HG03342 (cell line): ENCODE measurements around the gene CNDP2.
"Not testable (repeated sequence)": the region's sequence is repeated elsewhere in the genome, so short reads cannot be mapped to it uniquely, and the experiment has no call there.

Experiments
- ATAC-seq: cut with Tn5 transposase; IDR thresholded peaks from one replicate; pipeline ENCODE4 v1.9.1; 2021; ENCODE audit warnings: mild to moderate bottlenecking, moderate library complexity; ENCODE audit not compliant: unreplicated experiment

CNDP2 gene

DNA sequence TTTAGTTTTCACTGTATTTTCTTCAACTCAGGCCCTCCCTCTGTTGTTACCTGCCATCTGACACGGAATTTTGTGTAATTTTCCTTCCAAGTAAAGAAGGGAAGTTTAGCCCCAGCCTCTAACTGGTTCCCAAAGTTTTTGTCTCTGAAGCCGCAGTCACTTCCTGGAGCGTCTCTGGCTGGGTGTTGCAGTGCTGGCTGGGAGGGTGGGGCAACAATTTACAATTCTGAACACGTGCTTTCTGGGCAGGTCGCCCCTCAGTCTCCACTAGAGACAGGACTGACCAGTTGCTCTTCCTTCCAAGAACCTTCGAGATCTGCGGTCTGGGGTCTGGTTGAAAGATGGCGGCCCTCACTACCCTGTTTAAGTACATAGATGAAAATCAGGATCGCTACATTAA lies 3.5 kb downstream of the CNDP2 start:
- ATAC-seq, result peak; percentile 44

DNA sequence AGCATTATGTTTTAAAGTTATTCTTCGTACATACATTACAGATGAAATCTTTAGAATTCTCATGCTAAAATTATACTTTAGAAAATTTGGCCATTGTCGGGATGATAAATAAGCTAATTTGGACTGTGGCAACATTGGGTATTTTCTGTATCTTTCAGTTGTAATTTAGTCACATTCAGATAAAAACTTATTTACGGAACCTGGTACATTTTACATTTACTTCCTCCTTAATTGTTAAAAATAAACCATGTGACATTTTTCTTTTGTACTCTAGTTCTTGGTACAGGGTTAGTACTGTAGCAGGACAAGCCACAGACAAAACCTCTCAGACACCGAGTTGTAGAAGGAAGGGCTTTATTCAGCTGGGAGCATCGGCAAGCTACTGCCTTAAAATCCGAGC lies 4.2 kb downstream of the CNDP2 start:
- no peak for ATAC-seq

DNA sequence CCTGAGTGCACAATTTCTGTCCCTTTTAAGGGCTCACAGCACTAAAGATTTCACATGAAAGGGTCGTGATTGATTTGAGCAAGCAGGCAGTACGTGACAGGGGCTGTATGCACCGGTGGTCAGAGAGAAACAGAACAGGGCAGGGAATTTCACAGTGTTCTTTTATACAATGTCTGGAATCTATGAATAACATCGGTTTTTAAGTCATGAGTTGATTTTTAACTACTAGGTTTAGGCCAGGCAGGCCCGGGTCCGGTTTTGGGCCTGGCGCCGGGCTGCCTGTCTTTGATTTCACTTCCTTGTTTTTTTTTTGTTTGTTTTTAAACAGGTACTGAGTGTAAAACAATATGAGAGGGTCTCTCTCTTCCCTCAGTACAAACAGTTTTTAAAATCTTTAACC lies 4.6 kb downstream of the CNDP2 start:
- ATAC-seq, result not testable (repeated sequence)

DNA sequence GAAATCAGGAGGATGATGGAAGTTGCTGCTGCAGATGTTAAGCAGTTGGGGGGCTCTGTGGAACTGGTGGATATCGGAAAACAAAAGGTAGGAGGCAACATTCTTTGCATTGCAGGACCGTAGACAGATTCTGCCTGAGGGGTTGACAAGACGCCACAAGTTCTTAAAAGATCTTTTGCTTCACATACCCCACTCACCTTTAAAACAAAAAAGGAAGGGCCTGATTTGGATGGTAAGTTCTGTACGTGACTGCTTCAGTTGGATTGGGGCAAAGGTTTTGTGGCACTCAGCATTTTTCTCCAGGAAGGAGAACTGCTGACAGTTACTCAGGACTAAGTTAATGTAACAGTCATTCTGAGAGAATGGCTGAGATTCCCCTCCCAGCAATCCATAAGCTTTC lies 5.2 kb downstream of the CNDP2 start:
- ATAC-seq, result no peak

DNA sequence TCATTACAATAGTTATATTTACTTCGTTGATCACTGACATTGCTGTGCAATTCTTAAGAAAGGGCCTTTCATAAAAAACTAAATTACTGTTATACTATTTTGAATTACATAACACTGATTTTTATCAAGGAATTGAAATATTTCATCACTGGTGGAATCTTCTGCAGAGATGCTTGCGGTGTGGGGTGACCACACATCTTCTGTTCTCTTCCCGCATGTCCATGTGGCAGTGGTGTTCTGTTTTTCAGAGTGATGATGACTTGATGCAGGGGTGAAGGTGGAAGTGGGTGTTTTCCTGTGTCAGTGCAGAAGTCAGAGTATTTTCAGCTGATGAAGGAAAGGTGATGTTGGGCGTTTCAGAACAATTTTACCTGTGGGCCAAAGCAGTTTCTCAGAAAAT lies 7.0 kb downstream of the CNDP2 start:
- no peak for ATAC-seq

DNA sequence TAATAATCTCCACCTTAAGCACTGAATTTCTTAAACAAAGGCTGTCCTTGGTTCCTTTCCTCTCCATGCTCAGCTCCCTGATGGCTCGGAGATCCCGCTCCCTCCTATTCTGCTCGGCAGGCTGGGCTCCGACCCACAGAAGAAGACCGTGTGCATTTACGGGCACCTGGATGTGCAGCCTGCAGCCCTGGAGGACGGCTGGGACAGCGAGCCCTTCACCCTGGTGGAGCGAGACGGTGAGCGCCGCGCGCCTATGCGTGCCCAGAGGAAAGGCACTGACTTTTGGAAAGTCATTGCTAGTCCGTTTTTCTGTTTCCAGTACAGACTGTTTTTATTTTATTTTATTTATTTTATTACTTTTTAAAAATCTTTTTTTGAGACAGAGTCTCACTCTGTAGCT lies 9.6 kb downstream of the CNDP2 start:
- no peak for ATAC-seq

DNA sequence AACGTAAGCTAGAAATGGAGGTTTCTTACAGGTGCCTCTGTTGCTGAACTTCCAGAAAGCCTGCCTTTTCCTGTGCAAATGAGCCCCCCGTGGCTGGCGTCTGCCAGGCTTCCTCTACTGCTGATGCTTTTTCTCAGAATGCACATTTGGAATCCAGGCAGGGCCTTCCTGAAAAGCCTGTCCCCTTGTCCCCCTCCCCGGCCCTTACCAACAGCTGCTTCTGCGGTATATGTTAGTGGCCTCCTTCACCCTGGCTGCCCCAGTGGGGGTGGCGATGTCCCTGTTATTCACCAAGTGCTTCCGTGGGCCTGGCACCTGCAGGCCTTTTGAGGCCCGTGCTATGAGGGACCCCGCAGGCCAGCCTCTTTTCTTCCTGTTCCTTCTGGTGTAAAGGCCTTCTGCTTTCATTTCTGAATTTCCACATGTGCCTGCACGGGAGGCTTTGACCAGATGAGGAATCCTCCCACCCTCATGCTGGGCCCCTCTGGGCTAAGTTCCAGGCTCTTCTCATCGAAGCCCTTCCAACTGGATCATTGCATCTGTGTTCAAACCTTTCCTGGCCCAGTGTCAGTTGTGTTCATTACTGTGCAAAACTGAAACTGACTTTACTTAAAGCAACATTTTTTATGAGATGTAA lies 10.4 kb downstream of the CNDP2 start:
- no peak for ATAC-seq

DNA sequence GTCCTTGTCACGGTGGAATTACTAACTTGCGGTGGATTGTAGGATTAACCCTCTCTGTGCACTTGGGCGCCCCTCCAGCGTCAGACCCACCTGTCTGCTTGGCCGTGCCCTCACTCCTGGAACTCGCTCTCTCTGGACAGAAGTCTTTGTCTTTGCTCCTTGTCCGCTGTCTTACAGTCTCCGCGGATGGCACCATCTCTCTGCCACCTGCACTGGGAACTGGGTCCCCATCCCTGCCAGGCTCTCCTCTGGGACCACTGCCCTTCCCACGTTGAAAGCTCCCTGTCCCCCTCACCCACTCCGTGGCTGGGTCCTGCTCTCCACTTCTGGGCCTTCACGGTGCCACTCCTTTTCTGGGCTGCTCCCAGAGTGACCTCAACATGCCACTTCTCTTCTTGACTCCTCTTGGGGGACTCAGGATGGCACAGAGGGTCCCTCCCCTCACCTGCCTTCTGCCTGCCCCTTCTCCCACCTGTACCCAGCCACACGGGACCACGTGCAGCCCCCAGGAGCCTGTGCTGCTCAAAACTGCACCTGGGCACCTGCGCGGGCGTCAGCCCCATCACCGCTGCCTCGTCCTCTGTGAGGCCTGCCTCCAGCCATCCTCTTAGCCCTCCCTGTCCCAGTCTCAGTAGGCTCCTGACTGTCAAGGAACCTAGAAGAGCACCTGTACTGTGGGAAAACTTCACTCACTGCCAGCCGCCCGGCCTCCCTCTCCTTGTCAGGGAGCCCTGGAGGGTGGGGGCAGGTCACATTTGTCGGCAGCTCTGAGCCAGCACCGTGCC lies 11.1 kb downstream of the CNDP2 start:
- no peak for ATAC-seq

DNA sequence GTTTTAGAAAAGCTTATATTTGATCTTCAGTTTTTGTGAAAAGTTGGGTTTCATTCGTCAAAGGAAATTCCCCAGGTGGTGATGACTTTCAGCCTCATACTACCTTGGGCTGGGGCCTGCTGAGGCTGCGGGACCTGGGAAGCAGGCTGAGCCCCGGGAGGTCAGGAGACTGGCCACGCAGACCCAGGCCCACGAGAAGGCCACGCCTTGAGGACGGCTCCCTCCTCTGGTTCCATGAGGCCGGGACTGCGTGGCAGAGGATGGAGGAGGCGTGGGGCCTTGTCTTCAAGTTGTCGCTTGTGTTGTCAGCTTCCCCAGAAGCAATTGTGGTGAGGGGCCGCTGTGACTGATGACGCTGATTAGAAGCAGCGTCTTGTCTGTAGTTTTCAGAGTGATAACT lies 11.8 kb downstream of the CNDP2 start:
- ATAC-seq, result no peak

DNA sequence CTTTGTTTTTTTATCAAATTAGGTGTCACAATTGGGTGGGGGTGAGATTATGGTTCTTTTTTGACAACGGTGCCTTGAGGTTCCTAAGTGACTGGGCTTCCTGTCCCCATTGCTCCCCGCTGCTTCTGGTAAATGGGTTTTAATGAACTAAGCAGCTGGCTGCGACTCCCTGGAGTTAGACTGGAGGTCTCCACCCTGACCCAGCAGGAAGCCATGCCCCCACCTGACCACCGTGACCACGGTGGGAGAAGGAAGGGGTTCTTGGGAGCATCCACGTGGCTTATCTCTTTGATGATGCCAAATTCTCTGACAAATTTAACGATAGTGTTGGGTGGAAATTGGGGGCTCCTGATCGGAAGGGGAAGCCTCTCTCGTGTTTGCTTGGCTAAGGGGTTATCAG lies 12.2 kb downstream of the CNDP2 start:
- no peak for ATAC-seq

DNA sequence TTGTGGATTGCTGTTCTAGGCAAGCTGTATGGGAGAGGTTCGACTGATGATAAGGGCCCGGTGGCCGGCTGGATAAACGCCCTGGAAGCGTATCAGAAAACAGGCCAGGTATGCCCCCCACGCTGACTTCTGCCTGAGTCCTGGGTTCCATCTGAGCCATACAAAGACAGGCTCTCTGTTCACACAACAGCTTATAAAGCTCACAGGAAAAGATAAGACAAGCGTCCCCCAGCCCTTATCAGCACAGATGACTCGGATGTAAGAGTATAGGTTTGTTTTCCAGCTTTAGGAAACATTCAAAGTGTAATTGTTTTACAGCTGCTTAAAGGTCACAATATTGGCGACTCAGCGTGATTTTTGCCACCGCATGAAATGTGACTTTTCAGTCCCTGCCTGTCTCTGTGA lies 12.7 kb downstream of the CNDP2 start:
- ATAC-seq, result no peak

DNA sequence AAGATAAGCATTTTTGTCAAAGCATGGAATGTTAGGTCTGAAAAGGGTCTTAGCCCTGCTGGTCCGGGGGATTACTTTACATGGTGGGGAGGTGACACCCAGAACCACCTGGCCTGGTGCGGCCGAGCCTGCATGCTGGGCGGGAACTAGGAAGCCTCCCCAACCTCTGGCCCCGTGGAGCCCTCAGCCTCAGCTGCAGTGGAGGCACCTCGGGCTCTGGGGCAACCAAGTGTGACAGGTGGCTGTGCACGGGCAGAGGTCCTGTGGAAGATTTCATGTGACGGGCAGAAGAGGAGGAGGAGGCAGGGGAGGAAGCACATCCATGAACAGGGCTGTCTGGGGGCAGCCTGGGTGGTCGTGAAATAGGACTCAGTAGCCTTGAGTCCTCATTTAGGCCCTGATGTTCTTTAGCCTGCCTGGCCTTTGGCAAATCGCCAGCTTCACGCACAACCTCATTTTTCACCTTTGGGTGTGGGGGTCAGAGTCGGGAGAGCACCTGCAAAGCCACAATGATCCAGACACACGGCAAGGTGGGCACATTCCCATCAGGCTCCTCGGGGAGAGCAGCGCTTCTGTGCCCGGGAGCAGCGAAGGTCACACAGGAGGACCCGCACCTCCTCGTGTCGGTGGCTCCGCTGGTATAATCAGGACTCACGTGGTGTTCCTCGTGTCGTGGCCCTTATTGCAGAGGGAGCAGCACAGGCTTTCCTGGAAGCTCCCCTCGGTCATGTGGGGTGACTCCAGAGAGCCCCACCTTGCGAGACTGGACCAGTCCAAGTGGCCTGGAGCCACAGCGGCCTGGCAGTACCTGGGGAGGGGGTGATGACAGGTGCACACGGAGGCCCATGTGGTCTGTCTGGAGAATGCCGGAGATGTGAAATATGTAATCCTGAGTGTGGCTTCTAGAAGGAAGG lies 13.9 kb downstream of the CNDP2 start:
- no peak for ATAC-seq

DNA sequence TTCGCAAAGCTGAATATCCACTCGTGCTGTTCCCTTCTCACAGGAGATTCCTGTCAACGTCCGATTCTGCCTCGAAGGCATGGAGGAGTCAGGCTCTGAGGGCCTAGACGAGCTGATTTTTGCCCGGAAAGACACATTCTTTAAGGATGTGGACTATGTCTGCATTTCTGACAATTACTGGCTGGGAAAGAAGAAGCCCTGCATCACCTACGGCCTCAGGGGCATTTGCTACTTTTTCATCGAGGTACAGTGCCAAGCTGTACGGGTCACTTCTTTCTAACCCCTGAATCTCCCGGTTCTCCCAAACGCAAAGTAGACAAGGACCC lies 14.6 kb downstream of the CNDP2 start:
- no peak for ATAC-seq

DNA sequence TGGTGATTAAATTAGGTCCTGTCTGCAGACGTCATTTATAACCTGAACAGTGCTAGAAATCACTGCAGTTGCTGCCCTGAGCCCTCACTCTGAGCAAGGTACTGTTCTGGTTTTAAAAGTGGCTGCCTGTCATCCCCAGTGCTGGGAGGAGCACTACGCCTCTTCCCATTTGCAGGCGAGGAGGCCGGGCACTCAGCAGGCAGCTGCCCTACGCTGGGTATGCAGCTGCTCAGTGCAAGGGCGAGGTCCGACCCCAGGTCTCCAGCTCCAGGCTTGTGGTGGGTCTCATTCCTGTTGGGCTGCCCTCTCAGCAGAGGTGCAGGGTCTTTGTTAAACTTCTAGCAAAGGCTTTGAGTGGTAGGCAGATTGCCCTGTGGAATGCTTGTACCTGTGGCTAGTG lies 15.7 kb downstream of the CNDP2 start:
- no peak for ATAC-seq

DNA sequence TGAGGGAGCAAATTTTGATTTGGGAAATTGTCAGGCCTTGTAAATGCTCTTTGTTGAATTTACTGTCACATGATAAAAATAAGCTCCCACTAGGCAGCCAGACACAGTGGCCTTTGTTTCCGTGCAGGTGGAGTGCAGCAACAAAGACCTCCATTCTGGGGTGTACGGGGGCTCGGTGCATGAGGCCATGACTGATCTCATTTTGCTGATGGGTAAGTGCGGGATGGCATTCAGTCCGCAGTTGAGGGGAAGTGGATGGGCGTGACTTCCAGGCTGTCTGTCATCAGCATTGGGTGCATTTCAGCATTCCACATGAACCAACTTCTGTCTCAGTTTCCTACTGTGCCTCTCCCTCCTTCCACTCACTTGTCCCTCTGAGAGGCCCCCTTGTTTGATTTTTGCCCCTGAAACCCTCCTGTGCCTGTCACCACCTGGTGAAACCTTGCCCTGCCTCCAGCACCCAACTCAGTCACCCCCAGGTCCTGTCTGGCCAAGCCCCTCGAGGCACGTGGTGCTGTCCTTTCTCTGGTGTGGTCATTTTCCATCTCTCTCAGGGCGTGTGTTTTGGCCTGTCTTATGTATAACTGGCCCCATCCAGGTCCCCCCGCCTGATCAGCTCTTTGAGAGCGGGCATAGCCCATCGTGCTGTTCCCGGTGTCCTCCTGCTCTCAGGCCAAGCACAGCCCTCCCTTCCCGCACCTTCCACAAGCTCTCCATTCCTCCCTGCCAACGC lies 16.3 kb downstream of the CNDP2 start:
- ATAC-seq, result no peak

DNA sequence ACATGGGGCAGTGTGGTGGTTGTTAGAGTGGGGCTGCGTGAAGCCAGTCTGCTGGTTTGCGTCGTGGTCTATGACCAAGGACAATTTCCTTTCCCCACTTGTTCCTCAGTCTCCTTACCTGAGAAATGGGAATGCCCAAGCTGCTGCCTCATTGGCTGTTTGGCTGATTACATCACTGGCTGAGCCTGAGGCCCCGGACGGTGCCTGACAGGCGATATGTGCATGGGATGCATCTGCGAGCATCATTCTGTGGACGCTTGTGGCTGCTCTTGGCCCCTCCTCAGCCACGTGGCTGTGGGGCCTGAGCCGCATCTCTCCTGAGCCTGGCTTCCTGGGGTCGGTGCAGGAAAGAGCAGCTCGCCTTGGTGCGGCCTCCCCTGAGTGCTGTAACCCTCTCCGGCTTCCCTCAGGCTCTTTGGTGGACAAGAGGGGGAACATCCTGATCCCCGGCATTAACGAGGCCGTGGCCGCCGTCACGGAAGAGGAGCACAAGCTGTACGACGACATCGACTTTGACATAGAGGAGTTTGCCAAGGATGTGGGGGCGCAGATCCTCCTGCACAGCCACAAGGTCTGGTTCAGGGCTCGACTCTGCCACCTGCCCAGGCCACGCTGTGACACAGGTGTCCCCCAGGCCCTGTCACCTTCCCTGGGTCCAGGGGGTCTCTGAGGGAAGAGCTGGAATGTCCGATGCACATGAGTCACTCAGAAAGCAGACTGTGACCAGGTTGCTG lies 17.2 kb downstream of the CNDP2 start:
- ATAC-seq, result no peak

DNA sequence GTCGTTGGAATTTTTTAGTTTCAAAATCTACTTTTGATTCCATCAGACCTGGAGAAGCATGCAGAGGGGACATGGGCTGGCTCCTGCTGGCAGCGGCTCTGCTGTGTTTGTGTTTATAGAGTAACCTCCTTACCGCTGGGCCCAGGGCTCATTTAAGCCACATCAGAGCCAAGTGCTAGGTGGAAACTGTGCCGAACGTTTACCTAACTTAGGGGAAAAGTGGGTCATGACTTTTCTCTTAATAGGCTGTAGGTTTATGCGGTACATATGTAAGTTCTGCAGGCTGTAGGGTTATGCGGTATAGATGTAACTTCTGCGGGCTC lies 17.7 kb downstream of the CNDP2 start:
- ATAC-seq, result no peak

DNA sequence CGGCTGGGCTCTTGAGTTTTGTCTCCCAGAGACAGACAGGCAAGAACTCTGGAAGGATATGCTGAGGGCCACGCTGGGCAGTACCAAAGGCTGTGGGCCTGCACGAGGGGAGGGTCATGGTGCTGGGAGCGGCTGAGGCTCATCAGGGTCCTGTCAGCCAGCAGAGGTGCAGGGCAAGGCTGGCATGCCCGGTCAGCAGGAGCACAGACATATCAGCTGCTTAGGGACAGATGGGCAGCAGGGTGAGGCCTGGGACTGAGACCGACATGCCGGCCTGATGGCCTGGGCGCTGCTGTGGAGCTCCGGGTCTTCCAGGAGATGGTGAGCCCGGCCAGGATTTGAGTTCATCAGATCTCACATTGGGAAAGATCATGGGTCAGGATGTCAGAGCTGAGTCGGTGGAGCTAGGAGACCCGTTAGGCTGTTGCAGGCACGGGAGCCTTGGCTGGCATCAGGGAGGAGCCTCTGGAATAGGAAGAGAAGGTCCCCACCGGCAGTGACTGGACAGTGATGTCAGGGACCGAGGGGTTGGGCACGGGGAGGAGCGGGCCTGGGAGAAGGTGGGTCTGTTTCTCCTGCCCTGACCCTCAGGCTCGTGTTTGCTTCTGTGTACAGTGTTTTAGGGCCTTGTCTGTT lies 18.8 kb downstream of the CNDP2 start:
- no peak for ATAC-seq

DNA sequence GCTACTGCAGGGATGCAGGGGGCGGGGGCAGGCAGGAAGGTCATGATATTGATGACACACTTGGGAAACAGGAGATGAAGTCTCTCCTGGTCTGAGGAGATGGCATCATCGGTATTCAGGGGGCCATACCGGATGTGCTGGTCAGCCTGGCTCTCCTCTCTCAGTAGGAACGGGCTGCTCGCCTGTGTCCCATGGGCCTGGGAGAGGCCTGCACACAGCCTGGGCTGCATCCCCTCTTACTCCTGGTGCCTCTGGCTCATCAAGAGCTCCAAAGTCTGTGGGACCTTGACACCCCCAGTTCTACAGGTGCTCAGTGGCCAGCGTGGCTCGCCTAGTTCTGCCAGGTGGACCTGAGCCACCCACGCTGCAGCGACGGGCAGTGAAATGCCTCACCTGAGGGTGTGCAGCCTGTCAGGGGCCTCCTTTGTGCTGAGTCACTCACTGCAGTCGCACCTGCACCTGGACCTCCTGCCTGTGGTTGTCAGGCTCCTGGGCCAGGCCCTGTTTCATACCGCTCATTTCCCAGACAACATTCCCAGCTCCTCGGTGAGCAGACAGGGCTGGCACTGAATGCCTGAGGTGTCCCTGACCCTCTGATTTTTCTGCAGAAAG lies 19.6 kb downstream of the CNDP2 start:
- no peak for ATAC-seq
